OCI-LY7 (cell line): ENCODE data around the gene NFE2L1.

Experiments
- CTCF ChIP-seq: fragments of 200-600 bp; sonication (generic); conservative IDR thresholded peaks from 2 replicates; pipeline ENCODE4 v1.5.1; 2014; ENCODE audit warnings: mild to moderate bottlenecking, antibody characterized with exemption, low read length, moderate library complexity, mixed read lengths
- EZH2phosphoT487 ChIP-seq: fragments of 200-600 bp; sonication (generic); IDR thresholded peaks from 2 replicates; pipeline ENCODE4 v1.6.1; 2018; ENCODE audit warnings: low read depth, borderline replicate concordance, mild to moderate bottlenecking, mixed run types, antibody characterized with exemption, low read length, moderate library complexity, mixed read lengths

GRCh38 chr17:48054238-48055185 lies 6.4 kb downstream of the NFE2L1 start:
- TF ChIP-seq CTCF (no peak), EZH2phosphoT487 (no peak)
